SIG-M5 treated with dmso at 0.1 percent for 504 hours (cell line): ENCODE data around the gene ZNF264.
"Not testable (repeated sequence)": the region's sequence is repeated elsewhere in the genome, so short reads cannot be mapped to it uniquely, and the experiment has no call there.

Source experiments
- DNase-seq: peaks from one replicate; lab custom pipeline; 2025; ENCODE audit not compliant: unreplicated experiment; lab: John Stamatoyannopoulos, UW

ZNF264 gene

DNA sequence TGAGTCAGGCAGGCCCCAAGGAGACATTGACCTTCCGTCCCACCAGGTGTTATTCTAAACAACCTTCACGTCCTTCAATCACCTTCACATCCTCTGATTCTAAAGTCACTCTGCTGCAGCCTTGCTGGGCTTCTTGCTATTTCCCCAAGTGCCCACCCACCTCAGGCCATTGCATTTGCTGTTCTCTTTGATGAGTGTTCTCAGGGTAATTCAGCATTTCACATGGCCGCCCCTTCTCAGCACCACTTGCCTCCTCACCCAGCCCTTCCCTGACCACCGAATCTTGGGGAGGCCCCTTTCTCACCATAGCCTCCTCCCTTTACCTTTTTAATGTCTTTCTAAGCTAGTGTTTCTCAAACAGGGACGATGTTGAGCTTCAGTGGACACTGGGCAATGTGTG is 53.8 kb downstream of the ZNF264 start:
- no peak for DNase-seq

DNA sequence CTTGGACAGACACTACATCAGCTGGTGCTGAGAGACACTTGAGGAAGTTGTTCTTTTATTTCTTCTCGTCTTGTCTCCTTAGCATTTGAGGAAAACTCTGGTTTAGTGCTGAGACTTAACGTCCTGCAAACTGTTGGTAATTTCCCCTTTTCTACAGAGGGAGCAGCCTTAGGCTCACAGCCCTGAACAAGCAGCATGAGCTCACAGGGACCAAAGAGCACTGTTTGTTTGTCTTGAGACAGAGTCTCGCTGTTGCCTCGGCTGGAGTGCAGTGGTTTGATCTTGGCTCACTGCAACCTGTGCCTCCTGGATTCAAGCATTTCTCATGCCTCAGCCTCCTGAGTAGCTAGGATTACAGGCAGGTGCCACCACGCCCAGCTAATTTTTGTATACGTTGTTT is 54.7 kb downstream of the ZNF264 start:
- DNase-seq = no peak

GRCh38 chr19:57248646-57249045 is 57.3 kb downstream of the ZNF264 start:
- no peak for DNase-seq

DNA sequence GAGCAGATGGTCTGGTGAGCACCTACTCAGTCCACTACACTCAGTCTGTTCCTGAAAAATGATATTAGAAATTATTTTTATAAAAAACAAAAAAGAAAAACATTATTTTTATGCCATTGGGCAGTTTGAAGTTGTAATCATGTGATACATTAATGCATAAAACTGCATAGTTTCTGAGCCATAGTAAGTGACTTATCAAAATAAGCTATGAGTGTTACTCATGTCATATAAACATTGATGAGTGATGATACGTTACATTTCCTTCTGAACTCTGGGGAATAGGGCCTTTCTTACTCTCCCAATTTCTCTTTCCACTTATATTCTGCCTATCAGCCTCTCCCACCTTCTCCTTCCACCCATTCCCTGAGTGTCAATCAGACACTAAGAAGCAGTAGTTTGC is 58.0 kb downstream of the ZNF264 start:
- no peak for DNase-seq

DNA sequence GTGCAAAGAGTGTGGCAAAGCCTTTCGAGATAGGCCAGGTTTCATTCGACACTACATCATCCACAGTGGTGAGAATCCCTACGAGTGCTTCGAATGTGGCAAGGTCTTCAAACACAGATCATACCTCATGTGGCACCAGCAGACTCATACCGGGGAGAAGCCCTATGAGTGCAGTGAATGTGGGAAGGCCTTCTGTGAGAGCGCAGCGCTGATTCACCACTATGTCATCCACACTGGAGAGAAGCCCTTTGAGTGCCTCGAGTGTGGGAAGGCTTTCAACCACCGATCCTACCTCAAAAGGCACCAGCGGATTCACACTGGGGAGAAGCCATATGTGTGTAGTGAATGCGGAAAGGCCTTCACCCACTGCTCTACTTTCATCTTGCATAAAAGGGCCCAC is 62.5 kb downstream of the ZNF264 start:
- DNase-seq = not testable (repeated sequence)

- no peak for DNase-seq
Observed at GRCh38 chr19:57262044-57262443, 70.7 kb downstream of the ZNF264 start.

GRCh38 chr19:57263244-57263741 is 72.0 kb downstream of the ZNF264 start:
- no peak for DNase-seq

- no peak for DNase-seq
Observed at GRCh38 chr19:57267291-57267690, 76.0 kb downstream of the ZNF264 start.

DNA sequence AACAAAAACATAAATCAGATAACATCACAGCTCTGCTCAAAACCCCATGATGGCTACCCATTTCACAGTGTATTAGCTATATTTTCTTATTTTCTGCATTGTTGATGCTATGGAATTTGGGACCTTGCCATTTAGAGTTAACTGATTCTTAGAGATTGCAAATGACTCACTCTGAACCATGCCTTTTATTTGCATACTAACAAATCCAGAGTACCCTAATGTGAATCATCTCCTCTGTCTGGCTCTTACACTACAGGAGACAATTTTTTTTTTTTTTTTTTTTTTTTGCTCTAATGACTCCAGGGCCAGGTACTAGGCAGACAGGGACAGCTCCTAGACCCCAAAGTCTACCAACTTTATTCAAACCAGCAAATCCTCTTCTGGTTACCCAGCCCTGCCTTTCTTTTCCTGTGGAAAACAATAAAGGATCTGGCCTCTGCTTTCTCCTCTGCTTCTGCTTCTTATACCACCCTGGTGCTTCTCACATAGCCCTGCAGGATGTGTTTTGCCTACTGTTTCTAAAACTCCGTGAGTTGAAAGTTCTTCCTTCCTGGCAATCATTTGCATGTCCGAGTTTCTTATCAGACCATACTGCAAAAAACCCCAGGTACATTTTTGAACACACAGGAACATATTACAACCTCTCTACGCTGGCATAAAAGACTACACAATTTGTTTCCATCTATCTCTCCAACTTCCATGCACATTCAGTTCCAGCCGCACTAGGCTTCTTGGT is 78.4 kb downstream of the ZNF264 start:
- no peak for DNase-seq

DNA sequence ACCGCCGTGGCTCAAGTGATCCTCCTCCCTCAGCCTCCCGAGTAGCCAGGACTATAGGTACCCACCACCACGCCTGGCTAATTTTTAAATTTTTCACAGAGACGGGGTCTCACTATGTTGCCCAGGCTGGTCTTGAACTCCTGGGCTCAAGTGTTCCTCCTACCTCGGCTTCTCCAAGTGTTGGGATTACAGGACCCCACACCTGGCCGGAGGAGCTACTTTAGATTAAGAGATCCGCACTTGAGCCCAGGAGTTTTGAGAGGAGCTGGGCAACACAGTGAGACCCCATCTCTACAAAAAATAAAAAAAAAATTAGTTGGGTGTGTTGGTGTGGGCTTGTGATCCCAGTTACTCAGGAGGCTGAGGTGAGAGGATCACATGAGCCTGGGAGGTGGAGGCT is 80.0 kb downstream of the ZNF264 start:
- no peak for DNase-seq
